Natural killer cell (primary cell): Measurements from ENCODE around the gene ATP9A. TPM values are rescaled to one million over a fixed set of nuclear protein-coding genes. Genes with fewer than 3 reads are reported as not detected.
"Not testable (repeated sequence)": the region's sequence is repeated elsewhere in the genome, so short reads cannot be mapped to it uniquely, and the experiment has no call there.

Experiments
- ATAC-seq, 3 donors: fragments of 150-1000 bp in 2 of 3; fragments of 200-7000 bp in 1 of 3; cut with Tn5 transposase; 1 replicate in 1 of 3; 2 replicates in 2 of 3; pipeline ENCODE4 v1.10.0; 2021; ENCODE audit warnings: mild to moderate bottlenecking in 2 of 3, moderate library complexity in 2 of 3
- DNase-seq, 2 donors: peaks; one replicate each; pipeline versions ENCODE4 v3.0.0 to v3.0.0-alpha.2; 2013 to 2021; ENCODE audit warnings: mixed read lengths in 1 of 2
- H3K27ac ChIP-seq: one replicate; pipeline ENCODE4 v1.5.1; 2013; ENCODE audit warnings: mild to moderate bottlenecking, low read length
- H3K27me3 ChIP-seq: one replicate; pipeline ENCODE4 v1.6.1; 2013; ENCODE audit warnings: low read length; ENCODE audit not compliant: control insufficient read depth, insufficient read depth
- H3K36me3 ChIP-seq: one replicate; pipeline ENCODE4 v1.6.1; 2013; ENCODE audit warnings: low read length; ENCODE audit not compliant: control insufficient read depth, insufficient read depth
- H3K4me1 ChIP-seq: one replicate; pipeline ENCODE4 v1.6.1; 2013; ENCODE audit warnings: low read length; ENCODE audit not compliant: control insufficient read depth, insufficient read depth
- H3K4me3 ChIP-seq: one replicate; pipeline ENCODE4 v1.5.1; 2013; ENCODE audit warnings: low read length
- H3K9me3 ChIP-seq: one replicate; pipeline ENCODE4 v1.6.1; 2013; ENCODE audit warnings: low read length; ENCODE audit not compliant: control insufficient read depth, insufficient read depth
- H3K27ac Mint-ChIP-seq, 2 donors: one replicate each; pipeline ENCODE4 v1.8.0; 2022; ENCODE audit warnings: mild to moderate bottlenecking in 2 of 2, mixed read lengths in 2 of 2, moderate library complexity in 1 of 2
- H3K27me3 Mint-ChIP-seq, 2 donors: one replicate each; pipeline ENCODE4 v1.8.0; 2022; ENCODE audit warnings: low read depth in 2 of 2, mixed read lengths in 2 of 2
- H3K36me3 Mint-ChIP-seq: one replicate; pipeline ENCODE4 v1.8.0; 2022; ENCODE audit warnings: mixed read lengths
- H3K4me1 Mint-ChIP-seq, 2 donors: one replicate each; pipeline ENCODE4 v1.8.0; 2022; ENCODE audit warnings: mixed read lengths in 2 of 2
- H3K4me3 Mint-ChIP-seq: one replicate; pipeline ENCODE4 v1.8.0; 2022; ENCODE audit warnings: mild to moderate bottlenecking, moderate library complexity, mixed read lengths
- H3K9me3 Mint-ChIP-seq, 2 donors: one replicate each; pipeline ENCODE4 v1.8.0; 2022; ENCODE audit warnings: mixed read lengths in 2 of 2
- CTCF ChIP-seq: fragments of 200-600 bp; IDR thresholded peaks from one replicate; pipeline ENCODE4 v1.8.0; 2022; ENCODE audit warnings: antibody characterized with exemption
- WGBS: methylation state at CpG from one replicate; pipeline ENCODE4 v1.1.7; 2013; ENCODE audit warnings: missing lambda C conversion rate; ENCODE audit not compliant: insufficient coverage; 5-methylcytosine and 5-hydroxymethylcytosine counted together
- intact Hi-C: fragments of 100-400 bp; cut with micrococcal nuclease; formaldehyde crosslinking; loops from one replicate; pipeline ENCODE4 v1.14.2; 2022
- total RNA-seq, 4 donors: library from RNA; stranded (reverse); fragments of 120-200 nt in 1 of 4; gene quantifications; one replicate each; pipeline versions ENCODE4 v1.2.3 to v1.2.4, GENCODE V29; 2013 to 2022

ATP9A gene
- total RNA-seq, 3 donors from 2014 or later (not counting 1 experiment from before 2014, with no cell fraction given), result 1.4 to 46.8 (median 1.9) TPM

DNA sequence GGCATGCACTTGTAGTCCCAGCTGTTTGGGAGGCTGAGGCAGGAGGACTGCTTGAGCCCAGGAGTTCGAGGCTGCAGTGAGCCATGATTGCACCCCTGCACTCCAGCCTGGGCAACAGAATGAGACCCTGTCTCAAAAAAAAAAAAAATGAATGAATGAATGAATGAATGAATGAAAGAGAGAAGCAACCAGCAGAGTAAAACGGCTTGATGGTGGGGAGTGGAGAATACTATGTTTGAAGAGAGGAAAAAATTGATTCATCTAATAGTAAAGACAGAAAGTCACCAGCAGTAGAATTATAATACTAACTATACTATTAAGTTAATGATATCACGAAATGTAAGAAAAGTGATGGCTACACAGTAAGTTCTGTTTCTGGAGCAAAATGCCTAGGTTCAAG is 80.6 kb downstream of the ATP9A start:
- Mint-ChIP-seq H3K27me3 (no peaks in the 10 kb centered on the region), H3K4me1 (peaks cover 16 to 17% of the 10 kb centered on the region in 2 donors)

GRCh38 chr20:51687108-51687507 is 81.1 kb downstream of the ATP9A start:
- Histone ChIP-seq H3K27me3 (no peaks in the 10 kb centered on the region), H3K36me3 (no peaks in the 10 kb centered on the region), H3K27ac (no peak overlapping the region), H3K4me3 (no peak overlapping the region), H3K9me3 (no peaks in the 10 kb centered on the region), H3K4me1 (peaks cover 2% of the 10 kb centered on the region)
- Mint-ChIP-seq H3K27me3 (no peaks in the 10 kb centered on the region), H3K4me1 (peaks cover 16 to 17% of the 10 kb centered on the region in 2 donors), H3K36me3 (no peaks in the 10 kb centered on the region), H3K9me3 (no peaks in the 10 kb centered on the region), H3K27ac (no peak overlapping the region), H3K4me3 (no peak overlapping the region)
- intact Hi-C loops, result no loop called here
- no peak for TF ChIP-seq CTCF
- DNase-seq (no peak), ATAC-seq (peak; percentile 42 to 72 (median 48))
- 36% methylated on average over 8 of the region's 8 CpGs for WGBS

More for the DNA sequence above, 80.6 kb downstream of the ATP9A start:
- no peak for TF ChIP-seq CTCF
- Histone ChIP-seq H3K4me1 (peaks cover 2% of the 10 kb centered on the region), H3K4me3 (no peak overlapping the region), H3K36me3 (no peaks in the 10 kb centered on the region), H3K27ac (no peak overlapping the region), H3K27me3 (no peaks in the 10 kb centered on the region), H3K9me3 (no peaks in the 10 kb centered on the region)
- H3K9me3 Mint-ChIP-seq, result no peaks in the 10 kb centered on the region
- intact Hi-C loops, result no loop called here
- ATAC-seq, result no peak
- no peaks in the 10 kb centered on the region for H3K36me3 Mint-ChIP-seq
- WGBS, result 72% methylated on average over 2 of the region's 3 CpGs
- DNase-seq, result no peak
- no peak overlapping the region for H3K27ac Mint-ChIP-seq
- no peak overlapping the region for H3K4me3 Mint-ChIP-seq

DNA sequence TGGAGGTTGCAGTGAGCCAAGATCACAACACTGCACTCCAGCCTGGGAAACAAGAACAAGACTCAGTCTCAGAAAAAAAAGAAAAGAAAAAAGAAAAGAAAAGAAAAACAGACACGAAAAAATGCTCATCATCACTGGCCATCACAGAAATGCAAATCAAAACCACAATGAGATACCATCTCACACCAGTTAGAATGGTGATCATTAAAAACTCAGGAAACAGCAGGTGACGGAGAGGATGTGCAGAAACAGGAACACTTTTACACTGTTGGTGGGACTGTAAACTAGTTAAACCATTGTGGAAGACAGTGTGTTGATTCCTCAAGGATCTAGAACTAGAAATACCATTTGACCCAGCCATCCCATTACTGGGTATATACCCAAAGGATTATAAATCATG is 82.7 kb downstream of the ATP9A start:
- H3K4me1 ChIP-seq, ATAC-seq, H3K9me3 Mint-ChIP-seq, H3K36me3 Mint-ChIP-seq, intact Hi-C loops, DNase-seq, H3K27me3 Mint-ChIP-seq, H3K36me3 ChIP-seq, H3K27me3 ChIP-seq, H3K4me3 ChIP-seq, H3K9me3 ChIP-seq, H3K27ac ChIP-seq: not testable (repeated sequence)
- Mint-ChIP-seq H3K27ac (peak overlapping the region in 1 of 2 donors; percentile 31), H3K4me1 (peaks cover 16 to 17% of the 10 kb centered on the region in 2 donors), H3K4me3 (peak overlapping the region; percentile 13)
- no CpG with 5 or more reads among the region's 2 CpGs for WGBS

DNA sequence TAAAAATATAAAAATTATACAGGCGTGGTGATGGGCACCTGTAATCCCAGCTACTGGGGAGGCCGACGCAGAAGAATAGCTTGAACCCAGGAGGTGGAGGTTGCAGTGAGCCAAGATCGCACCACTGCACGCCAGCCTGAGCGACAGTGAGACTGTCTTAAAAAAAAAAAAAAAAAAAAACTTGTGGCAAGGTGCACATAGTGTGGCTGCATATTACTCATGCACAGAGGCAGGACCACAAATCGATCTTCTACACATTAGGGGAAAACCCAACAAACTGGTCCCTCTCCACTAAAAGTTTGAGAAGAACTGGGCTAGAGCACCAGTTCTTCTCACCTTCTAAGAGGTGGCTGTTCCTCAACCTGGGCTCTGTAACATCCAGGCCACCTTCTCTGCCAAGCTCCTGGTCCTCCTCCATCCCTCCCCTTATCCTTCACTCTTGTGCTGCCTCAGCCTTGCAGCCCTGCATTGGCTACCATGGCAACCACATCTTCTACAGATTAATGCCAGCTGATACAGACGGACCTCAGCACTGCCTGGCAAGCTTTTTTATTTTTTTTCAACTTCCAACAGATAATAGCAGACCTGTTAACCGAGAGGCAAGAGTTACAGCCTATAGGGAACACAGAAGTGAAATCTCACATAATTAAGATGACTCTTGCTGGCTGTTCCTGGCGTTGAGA is 88.0 kb downstream of the ATP9A start:
- no peak overlapping the region for H3K27ac ChIP-seq
- no peak for ATAC-seq
- no peak for DNase-seq
- H3K36me3 Mint-ChIP-seq, result no peaks in the 10 kb centered on the region
- no peak for TF ChIP-seq CTCF
- H3K4me1 ChIP-seq, result peaks cover under 1% of the 10 kb centered on the region
- H3K9me3 Mint-ChIP-seq, result no peaks in the 10 kb centered on the region
- H3K27me3 Mint-ChIP-seq, result no peaks in the 10 kb centered on the region
- H3K27ac Mint-ChIP-seq, result no peak overlapping the region
- H3K4me1 Mint-ChIP-seq, result peaks cover 2 to 3% of the 10 kb centered on the region in 2 donors
- H3K27me3 ChIP-seq, result no peaks in the 10 kb centered on the region
- H3K9me3 ChIP-seq, result no peaks in the 10 kb centered on the region
- no peak overlapping the region for H3K4me3 ChIP-seq
- no peak overlapping the region for H3K4me3 Mint-ChIP-seq
- intact Hi-C loops, result no loop called here
- H3K36me3 ChIP-seq, result no peaks in the 10 kb centered on the region
- 88% methylated on average over 10 of the region's 10 CpGs for WGBS
